ENCODE measurements around the gene TULP3. TPM values are rescaled to one million over a fixed set of nuclear protein-coding genes. Genes with fewer than 3 reads are reported as not detected.
A peak's percentile ranks its signal among the peaks of the same experiment; 100 is the strongest.

The TULP3 gene
- total RNA-seq, 2 donors from 2014 or later, result 9.3 to 10.2 TPM

- Mint-ChIP-seq H3K4me1 (peaks cover 8% of the 10 kb centered on the region), H3K4me3 (peak overlapping the region; percentile 52), H3K36me3 (ENCODE audit: low read depth) (no peaks in the 10 kb centered on the region), H3K27me3 (peaks cover 53% of the 10 kb centered on the region), H3K27ac (no peak overlapping the region), H3K9me3 (no peaks in the 10 kb centered on the region)
- peak; percentile 71 for ATAC-seq (replicated peaks)
Observed at GRCh38 chr12:2960390-2960956, 69.8 kb downstream of the TULP3 start.

DNA sequence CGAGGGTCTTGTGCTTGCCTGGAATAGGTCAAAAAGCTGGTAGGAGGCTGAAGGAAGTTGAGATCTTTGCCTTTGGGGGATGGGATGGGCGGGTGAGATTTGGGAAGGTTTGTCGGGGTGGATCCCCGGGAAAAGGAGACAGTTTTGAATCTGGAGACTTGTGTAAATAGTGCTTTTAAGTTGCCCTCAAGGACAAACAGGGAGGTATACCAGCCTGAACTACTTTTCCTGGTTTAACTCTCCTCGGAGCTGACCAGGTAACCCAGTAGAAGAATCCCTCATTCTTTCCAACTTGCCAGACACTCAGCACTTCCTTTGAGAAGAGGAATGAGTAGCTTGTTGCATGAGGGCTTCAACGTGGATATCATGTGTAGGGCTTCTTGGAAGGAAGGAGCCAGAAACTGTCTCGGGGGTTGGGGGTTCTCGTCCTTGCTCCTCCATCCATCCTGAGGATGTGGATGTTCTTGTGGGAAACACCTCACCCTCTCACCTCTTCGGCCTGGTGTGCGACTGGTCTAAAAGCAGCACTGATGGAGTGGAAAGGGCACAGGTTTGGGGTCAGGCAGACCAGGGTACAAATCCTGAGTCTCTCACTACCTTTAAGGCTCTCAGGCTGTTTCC, 70.4 kb downstream of the TULP3 start:
- peak overlapping the region; percentile 52 for H3K4me3 Mint-ChIP-seq
- no peaks in the 10 kb centered on the region for H3K9me3 Mint-ChIP-seq
- H3K27me3 Mint-ChIP-seq, result peaks cover 53% of the 10 kb centered on the region
- no peak overlapping the region for H3K27ac Mint-ChIP-seq
- no peak for ATAC-seq (replicated peaks)
- no peaks in the 10 kb centered on the region for H3K36me3 Mint-ChIP-seq (ENCODE audit: low read depth)
- H3K4me1 Mint-ChIP-seq, result peaks cover 8% of the 10 kb centered on the region

DNA sequence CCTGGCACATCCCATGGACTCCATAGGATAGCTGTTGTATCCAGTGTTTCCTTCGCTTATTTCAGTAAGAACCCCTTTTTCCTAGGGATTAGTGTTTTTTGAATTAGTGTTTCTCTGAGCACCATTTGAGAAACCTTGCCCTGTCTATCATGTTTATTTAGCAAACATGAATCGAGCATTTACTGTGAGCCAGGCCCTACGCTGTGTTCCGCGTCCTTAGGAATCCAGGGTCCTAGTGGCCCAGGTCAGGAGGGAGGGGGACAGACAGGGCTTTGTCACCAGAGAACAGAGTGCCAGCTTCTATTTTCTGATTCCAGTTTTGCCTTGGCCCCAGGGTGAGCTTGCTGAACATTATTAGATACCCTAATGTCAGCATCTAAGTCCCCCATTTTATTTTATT, 71.0 kb downstream of the TULP3 start:
- Mint-ChIP-seq H3K4me1 (peaks cover 8% of the 10 kb centered on the region), H3K4me3 (no peak overlapping the region), H3K27me3 (peaks cover 50% of the 10 kb centered on the region), H3K36me3 (ENCODE audit: low read depth) (no peaks in the 10 kb centered on the region), H3K27ac (no peak overlapping the region), H3K9me3 (no peaks in the 10 kb centered on the region)
- ATAC-seq (replicated peaks), result no peak

- H3K4me1 Mint-ChIP-seq, result peaks cover 8% of the 10 kb centered on the region
- peaks cover 36% of the 10 kb centered on the region for H3K27me3 Mint-ChIP-seq
- H3K27ac Mint-ChIP-seq, result no peak overlapping the region
- no peak for ATAC-seq (replicated peaks)
- no peak overlapping the region for H3K4me3 Mint-ChIP-seq
- no peaks in the 10 kb centered on the region for H3K9me3 Mint-ChIP-seq
- no peaks in the 10 kb centered on the region for H3K36me3 Mint-ChIP-seq (ENCODE audit: low read depth)
Observed at GRCh38 chr12:2963154-2963759, 72.6 kb downstream of the TULP3 start.

GRCh38 chr12:2963760-2964292, 73.1 kb downstream of the TULP3 start:
- H3K36me3 Mint-ChIP-seq (ENCODE audit: low read depth), result no peaks in the 10 kb centered on the region
- peaks cover 31% of the 10 kb centered on the region for H3K27me3 Mint-ChIP-seq
- no peak overlapping the region for H3K4me3 Mint-ChIP-seq
- ATAC-seq (replicated peaks), result no peak
- no peak overlapping the region for H3K27ac Mint-ChIP-seq
- peaks cover 8% of the 10 kb centered on the region for H3K4me1 Mint-ChIP-seq
- no peaks in the 10 kb centered on the region for H3K9me3 Mint-ChIP-seq

DNA sequence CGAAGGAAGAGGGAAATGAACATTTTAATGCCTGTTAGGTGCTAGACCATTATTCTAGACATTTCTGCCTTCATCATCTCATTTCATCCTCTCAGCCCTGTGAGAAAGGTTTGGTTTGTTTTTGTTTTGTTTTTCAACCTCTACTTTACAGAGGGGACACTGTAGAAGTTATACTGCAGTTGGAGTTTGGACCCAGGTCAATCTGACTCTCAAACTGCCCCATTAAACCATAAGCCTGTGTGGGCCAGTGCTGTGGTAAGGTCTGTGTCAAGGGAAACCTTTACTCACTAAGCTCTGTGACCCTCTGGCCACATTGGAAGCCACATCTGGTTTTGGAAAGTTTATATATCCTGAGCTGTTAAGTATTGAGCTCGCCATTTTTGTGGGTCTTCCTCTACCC, 77.0 kb downstream of the TULP3 start:
- no peak for ATAC-seq (replicated peaks)
- Mint-ChIP-seq H3K27me3 (peaks cover 22% of the 10 kb centered on the region), H3K4me3 (no peak overlapping the region), H3K27ac (no peak overlapping the region), H3K4me1 (peaks cover 4% of the 10 kb centered on the region), H3K36me3 (ENCODE audit: low read depth) (no peaks in the 10 kb centered on the region), H3K9me3 (no peaks in the 10 kb centered on the region)

DNA sequence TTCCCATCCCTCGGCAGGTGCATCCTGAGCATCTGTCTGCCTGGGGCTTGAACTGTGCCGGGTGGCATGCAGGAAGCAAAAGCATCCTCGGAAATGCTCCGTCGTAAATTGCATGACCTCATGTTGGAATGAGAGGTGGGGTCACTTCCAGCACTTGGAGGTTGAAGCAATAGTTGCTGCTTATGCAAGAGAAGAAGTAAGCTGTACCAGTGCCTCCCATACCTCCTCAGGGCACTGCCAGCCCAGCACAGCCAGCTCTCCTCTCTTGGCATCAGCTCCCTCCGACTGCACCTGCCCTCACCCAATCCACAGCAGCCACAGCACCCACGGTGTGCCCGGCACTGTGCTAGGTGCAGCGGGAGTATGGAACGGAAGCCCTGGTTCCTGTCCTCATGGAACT, 80.1 kb downstream of the TULP3 start:
- no peaks in the 10 kb centered on the region for H3K36me3 Mint-ChIP-seq (ENCODE audit: low read depth)
- H3K4me1 Mint-ChIP-seq, result peaks cover 4% of the 10 kb centered on the region
- no peaks in the 10 kb centered on the region for H3K9me3 Mint-ChIP-seq
- no peak overlapping the region for H3K4me3 Mint-ChIP-seq
- no peak for ATAC-seq (replicated peaks)
- H3K27ac Mint-ChIP-seq, result no peak overlapping the region
- peaks cover 19% of the 10 kb centered on the region for H3K27me3 Mint-ChIP-seq

DNA sequence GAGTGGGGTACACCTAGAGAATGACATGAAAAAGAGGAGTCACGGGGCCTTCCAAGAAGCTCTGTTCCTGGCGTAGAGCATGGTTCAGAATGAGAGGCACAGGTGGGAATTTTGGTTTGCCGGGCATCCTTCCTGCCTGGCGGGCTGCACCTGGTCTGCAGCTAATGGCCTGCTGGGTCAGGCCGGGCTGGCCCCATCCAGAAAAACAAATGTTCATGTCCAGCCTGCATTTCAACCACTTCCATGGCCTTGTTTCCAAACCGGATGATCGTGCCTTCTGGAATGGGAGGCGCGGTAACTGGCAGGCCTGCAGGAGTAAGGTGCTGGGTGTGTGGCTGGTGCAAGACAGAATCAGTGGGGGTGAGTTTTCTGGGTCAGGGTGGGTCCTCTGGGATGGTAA, 82.9 kb downstream of the TULP3 start:
- H3K9me3 Mint-ChIP-seq, result no peaks in the 10 kb centered on the region
- H3K27me3 Mint-ChIP-seq, result peaks cover 19% of the 10 kb centered on the region
- H3K36me3 Mint-ChIP-seq (ENCODE audit: low read depth), result no peaks in the 10 kb centered on the region
- ATAC-seq (replicated peaks), result no peak
- H3K4me1 Mint-ChIP-seq, result peaks cover 4% of the 10 kb centered on the region
- no peak overlapping the region for H3K27ac Mint-ChIP-seq
- no peak overlapping the region for H3K4me3 Mint-ChIP-seq

DNA sequence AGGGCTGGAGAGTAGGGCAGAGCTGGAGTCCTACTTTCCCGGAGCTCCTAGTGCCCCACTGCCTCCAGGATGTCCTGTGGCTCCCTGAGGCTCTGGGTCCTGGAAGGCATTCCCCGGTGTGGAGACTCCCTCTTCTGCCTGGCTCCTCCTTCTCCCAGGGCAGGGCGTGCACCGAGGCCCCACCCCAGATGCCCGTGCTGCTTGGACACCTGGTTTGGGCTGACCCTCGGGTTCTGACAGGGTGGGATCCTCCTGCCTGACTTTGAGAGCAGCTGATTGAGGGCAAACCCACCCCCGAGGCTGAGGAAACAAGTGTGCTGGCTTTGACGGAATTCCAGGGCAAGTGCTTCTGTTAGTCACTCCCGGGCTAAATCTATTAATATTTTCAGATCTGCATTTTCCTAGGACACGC, 83.9 kb downstream of the TULP3 start:
- no peak for ATAC-seq (replicated peaks)
- Mint-ChIP-seq H3K4me1 (peaks cover under 1% of the 10 kb centered on the region), H3K27me3 (peaks cover 15% of the 10 kb centered on the region), H3K9me3 (no peaks in the 10 kb centered on the region), H3K4me3 (no peak overlapping the region), H3K36me3 (ENCODE audit: low read depth) (no peaks in the 10 kb centered on the region), H3K27ac (no peak overlapping the region)

GRCh38 chr12:2976581-2976996, 85.9 kb downstream of the TULP3 start:
- no peak for ATAC-seq (replicated peaks)
- peaks cover 10% of the 10 kb centered on the region for H3K27me3 Mint-ChIP-seq
- no peaks in the 10 kb centered on the region for H3K36me3 Mint-ChIP-seq (ENCODE audit: low read depth)
- no peaks in the 10 kb centered on the region for H3K9me3 Mint-ChIP-seq
- H3K4me3 Mint-ChIP-seq, result no peak overlapping the region
- no peaks in the 10 kb centered on the region for H3K4me1 Mint-ChIP-seq
- no peak overlapping the region for H3K27ac Mint-ChIP-seq

DNA sequence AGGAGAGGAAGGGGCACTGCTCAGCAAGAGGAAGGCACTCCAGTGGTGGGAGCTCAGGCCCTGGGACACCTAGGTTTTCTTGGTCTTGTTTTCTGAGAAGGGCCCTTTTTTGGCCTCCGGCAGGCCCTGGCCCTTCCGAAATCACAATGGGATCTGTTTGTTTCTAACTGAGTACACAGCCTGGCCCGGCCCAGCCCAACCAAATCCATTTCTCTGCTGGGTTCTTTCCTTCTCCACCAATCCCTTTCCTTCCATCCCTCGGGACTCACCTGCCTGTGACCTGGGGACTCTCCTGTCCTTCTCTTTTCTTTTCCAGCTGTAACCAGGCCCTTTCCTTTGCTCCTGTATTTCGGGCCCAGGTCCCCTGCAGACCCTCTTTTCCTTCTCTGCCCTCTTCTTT, 87.1 kb downstream of the TULP3 start:
- Mint-ChIP-seq H3K4me3 (no peak overlapping the region), H3K27ac (no peak overlapping the region), H3K36me3 (ENCODE audit: low read depth) (no peaks in the 10 kb centered on the region)

GRCh38 chr12:2979806-2980205, 89.1 kb downstream of the TULP3 start:
- H3K4me3 Mint-ChIP-seq, result no peak overlapping the region
- H3K27ac Mint-ChIP-seq, result no peak overlapping the region
- no peaks in the 10 kb centered on the region for H3K4me1 Mint-ChIP-seq
- no peaks in the 10 kb centered on the region for H3K9me3 Mint-ChIP-seq
- no peak for ATAC-seq (replicated peaks)
- peaks cover 7% of the 10 kb centered on the region for H3K27me3 Mint-ChIP-seq
- no peaks in the 10 kb centered on the region for H3K36me3 Mint-ChIP-seq (ENCODE audit: low read depth)

More for the DNA sequence above, 87.1 kb downstream of the TULP3 start:
- Mint-ChIP-seq H3K27me3 (peaks cover 9% of the 10 kb centered on the region), H3K4me1 (no peaks in the 10 kb centered on the region), H3K9me3 (no peaks in the 10 kb centered on the region)
- ATAC-seq (replicated peaks), result no peak

GRCh38 chr12:2980630-2981029, 89.9 kb downstream of the TULP3 start:
- no peak overlapping the region for H3K4me3 Mint-ChIP-seq
- H3K9me3 Mint-ChIP-seq, result no peaks in the 10 kb centered on the region

GRCh38 chr12:2982361-2982760, 91.7 kb downstream of the TULP3 start:
- Mint-ChIP-seq H3K9me3 (no peaks in the 10 kb centered on the region), H3K36me3 (ENCODE audit: low read depth) (no peaks in the 10 kb centered on the region), H3K27ac (no peak overlapping the region), H3K4me1 (no peaks in the 10 kb centered on the region), H3K27me3 (peaks cover 5% of the 10 kb centered on the region), H3K4me3 (no peak overlapping the region)
- no peak for ATAC-seq (replicated peaks)

More at GRCh38 chr12:2980630-2981029, 89.9 kb downstream of the TULP3 start:
- peaks cover 7% of the 10 kb centered on the region for H3K27me3 Mint-ChIP-seq
- no peak overlapping the region for H3K27ac Mint-ChIP-seq
- ATAC-seq (replicated peaks), result no peak
- no peaks in the 10 kb centered on the region for H3K36me3 Mint-ChIP-seq (ENCODE audit: low read depth)
- H3K4me1 Mint-ChIP-seq, result no peaks in the 10 kb centered on the region

GRCh38 chr12:2984249-2984648, 93.6 kb downstream of the TULP3 start:
- Mint-ChIP-seq H3K4me1 (no peaks in the 10 kb centered on the region), H3K27ac (no peak overlapping the region), H3K4me3 (no peak overlapping the region), H3K36me3 (ENCODE audit: low read depth) (no peaks in the 10 kb centered on the region), H3K9me3 (no peaks in the 10 kb centered on the region), H3K27me3 (peaks cover 4% of the 10 kb centered on the region)
- no peak for ATAC-seq (replicated peaks)
